GDM1 (cell line): ENCODE results near the gene COG3.
"Not testable (repeated sequence)": the region's sequence is repeated elsewhere in the genome, so short reads cannot be mapped to it uniquely, and the experiment has no call there.

Source experiments
- DNase-seq: peaks from one replicate; lab custom pipeline; 2025; lab: John Stamatoyannopoulos, UW

Gene COG3, protein sequence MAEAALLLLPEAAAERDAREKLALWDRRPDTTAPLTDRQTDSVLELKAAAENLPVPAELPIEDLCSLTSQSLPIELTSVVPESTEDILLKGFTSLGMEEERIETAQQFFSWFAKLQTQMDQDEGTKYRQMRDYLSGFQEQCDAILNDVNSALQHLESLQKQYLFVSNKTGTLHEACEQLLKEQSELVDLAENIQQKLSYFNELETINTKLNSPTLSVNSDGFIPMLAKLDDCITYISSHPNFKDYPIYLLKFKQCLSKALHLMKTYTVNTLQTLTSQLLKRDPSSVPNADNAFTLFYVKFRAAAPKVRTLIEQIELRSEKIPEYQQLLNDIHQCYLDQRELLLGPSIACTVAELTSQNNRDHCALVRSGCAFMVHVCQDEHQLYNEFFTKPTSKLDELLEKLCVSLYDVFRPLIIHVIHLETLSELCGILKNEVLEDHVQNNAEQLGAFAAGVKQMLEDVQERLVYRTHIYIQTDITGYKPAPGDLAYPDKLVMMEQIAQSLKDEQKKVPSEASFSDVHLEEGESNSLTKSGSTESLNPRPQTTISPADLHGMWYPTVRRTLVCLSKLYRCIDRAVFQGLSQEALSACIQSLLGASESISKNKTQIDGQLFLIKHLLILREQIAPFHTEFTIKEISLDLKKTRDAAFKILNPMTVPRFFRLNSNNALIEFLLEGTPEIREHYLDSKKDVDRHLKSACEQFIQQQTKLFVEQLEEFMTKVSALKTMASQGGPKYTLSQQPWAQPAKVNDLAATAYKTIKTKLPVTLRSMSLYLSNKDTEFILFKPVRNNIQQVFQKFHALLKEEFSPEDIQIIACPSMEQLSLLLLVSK

DNA sequence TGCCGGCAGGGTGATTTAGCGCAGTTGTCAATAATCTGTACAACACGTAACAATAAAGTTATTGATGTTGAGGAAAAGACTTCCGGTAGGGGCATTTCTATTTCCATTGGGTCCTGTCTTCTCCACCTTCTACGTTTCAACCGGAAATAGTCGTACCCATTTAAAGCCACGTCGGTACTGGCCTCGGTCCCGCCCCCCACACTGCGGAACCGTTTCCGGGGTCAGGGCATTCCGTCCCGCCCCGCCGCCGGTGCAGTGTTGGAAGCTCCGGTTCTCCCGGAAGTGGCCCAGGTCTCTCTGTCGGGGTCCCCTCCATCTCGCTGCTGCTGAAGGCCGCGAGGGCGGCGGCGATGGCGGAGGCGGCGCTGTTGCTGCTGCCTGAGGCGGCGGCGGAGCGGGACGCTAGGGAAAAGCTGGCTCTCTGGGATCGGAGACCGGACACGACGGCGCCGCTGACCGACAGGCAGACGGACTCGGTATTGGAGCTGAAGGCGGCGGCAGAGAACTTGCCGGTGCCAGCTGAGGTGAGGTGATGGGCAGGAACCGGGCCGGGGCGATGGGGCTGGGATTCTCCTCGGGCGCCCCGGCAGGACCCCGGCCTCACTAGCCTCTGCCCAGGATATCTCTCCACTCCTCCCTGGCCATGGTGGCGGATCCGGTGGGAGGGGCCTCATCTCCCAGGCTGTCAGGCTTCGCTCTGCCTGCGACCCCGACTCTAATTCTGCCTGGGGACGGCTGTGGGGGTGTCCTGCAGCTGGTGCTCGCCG is at the start of gene COG3:
Gene COG3 (plus strand): TSS at position 253 of the 767 bp plus-strand sequence. CDS start 98 bp downstream, at position 351.
- peak; percentile 94 for DNase-seq

DNA sequence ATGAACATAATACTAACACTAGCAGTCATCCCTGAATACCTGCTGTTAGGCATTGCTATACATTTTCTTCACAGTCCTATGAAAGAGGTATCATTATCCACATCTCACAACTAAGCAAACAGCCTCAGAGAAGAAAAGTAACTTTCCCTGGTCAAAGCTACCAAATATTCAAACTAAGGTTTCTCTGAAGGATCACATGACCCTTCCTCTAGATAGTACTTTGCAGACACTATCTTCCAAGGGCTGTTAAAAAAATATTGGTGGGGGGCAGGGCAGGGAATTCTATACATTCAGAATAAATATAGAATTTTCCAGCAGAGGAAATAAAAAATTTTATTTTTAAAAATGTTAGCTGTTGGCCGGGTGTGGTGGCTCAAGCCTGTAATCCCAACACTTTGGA is 49.6 kb upstream of the COG3 start:
- no peak for DNase-seq

DNA sequence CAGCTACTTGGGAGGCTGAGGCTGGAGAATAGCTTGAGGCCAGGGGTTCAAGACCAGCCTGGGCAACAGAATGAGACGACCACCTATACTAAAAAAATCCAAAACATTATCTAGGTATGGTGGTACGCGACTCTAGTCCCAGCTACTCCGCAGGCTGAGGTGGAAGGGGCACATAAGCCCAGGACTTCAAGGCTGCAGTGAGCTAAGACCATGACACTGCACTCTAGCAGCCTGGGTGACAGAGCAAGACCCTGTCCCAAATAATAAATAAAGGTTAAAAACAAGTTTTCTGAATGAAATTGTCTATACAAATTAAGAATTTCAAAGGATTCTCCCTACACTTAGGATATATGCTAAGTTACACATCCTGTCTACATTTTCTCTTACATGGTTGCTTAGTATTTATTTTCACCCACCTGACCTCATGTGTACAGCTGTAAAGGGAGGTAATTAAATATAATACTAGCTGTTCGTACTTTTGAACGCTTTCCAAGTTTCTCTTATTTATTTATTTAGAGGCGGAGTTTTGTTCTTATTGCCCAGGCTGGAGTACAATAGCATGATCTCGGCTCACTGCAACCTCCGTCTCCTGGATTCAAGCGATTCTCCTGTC is 48.1 kb upstream of the COG3 start:
- no peak for DNase-seq

DNA sequence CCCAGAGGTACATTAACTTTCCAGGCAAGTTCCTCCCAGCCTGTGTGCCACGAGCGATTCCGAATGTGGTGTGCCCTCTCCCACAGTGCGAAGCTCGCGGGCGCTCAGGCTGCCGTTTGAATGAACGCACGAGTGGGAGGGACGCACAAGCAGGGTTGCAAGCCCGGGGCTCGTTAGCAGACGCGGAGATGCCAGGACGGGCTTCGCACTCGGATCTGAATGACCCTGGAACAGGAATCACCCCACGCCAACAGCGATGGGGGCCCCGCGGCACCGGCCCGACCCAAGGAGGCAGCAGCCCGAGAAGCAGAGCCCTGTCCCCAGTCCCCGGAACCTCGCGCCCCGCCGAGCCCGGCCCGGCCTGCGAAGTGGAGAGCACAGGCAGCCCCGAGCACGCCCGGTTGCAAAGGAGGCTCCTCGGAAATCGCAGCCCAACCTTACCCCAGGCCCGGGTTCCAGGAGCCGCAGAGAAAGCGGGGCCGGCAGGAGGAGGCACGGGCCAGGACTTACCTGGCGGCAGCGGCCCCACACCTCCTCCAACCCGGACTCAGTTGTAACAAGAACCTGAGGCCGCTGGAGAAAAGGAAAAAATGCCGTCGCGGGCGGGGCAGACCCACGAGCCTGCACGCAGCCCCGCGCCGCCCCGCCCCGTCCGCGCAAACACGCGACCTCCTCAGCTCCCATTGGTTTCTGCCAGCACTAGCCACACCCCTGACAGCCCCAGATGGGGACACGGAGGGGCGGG is 46.8 kb upstream of the COG3 start, which contains the start of gene SLC25A30:
Gene SLC25A30 (minus strand): TSS at position 584 of the 745 bp plus-strand sequence. CDS start 6,948 bp downstream, outside the sequence.
- DNase-seq, result peak; percentile 97

DNA sequence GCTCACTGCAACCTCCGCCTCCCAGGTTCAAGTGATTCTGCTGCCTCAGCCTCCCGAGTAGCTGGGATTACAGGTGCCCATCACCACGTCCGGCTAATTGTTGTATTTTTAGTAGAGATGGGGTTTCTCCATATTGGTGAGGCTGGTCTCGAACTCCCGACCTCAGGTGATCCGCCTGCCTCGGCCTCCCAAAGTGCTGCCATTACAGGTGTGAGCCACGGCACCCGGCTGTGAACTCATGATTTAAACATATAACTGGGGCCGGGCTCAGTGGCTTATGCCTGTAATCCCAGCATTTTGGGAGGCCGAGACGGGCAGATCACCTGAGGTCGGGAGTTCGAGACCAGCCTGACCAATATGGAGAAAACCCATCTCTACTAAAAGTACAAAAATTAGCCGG is 45.4 kb upstream of the COG3 start:
- DNase-seq, result not testable (repeated sequence)

DNA sequence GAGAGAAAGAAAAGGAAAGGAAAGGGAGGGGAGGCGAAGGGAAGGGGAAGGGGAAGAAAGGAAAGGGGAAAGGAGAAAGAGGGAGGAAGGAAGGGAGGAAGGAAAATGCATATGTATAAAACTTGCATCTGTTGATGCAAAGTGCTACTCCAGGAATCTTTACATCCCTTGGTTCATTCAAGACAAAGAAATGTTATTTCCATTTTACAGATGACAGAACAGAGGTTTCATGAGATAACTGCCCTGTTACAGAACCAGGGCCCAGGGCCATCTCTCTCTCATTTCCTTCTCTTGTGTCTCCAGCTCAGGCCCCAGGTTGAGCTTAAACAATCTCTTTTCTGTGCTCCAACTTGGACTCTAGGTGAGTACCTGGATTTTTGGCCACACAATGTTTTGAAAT is 44.8 kb upstream of the COG3 start:
- DNase-seq, result no peak

DNA sequence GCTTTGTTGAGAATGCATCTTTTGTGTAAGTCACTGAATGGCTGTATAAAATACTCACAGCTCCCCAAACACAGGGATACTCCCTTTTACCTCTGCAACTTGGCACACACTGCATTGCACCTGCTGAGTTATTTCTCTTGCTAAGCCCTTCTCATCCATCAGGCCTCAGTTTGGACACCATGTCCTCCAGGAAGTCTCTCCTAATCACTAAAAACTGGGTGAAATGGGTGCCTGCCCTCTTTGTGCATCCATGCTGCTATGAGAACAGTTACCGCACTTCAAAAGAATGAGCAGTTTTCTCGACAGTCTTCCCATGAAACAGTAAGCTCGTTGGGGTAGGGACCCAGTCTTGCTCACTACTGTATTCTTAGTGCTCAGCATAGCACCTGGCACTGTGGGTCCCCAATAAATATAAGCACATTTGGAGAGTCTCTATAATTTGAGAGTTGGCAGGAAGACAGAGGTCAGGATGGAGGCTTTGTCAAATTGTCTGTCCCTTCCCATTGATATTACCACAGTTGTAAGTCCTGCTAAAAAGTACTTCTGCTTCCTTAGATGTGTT is 41.9 kb upstream of the COG3 start:
- no peak for DNase-seq

DNA sequence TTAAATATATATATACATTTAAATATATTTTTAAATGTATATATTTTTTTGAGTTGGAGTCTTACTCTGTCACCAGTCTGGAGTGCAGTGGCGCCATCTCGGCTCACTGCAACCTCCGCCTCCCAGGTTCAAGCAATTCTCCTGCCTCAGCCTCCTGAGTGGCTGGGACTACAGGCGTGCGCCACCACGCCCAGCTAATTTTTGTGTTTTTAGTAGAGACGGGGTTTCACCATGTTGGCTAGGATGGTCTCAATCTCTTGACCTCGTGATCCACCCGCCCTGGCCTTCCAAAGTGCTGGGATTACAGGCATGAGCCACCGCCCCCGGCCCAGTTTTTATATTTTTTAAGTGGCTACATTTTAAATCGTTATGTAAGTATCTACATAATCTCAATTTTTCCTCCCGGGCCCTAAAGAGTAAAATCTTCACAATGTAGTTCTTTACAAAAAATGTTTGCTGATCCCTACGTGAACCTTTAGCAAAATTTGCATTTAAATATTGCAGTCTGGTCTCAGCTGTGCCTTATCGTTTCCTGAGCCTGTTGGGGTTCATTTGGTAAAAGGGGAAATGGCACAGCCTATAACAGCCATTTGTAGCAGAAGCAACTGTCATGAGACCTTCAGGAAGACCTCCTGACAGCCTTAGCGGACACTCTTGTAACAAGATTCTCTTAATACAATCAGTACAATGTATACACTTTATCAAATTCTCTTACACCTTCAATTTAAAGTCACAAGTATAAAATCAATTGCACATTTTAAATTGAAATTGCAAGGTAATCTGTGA is 38.5 kb upstream of the COG3 start:
- DNase-seq, result not testable (repeated sequence)

DNA sequence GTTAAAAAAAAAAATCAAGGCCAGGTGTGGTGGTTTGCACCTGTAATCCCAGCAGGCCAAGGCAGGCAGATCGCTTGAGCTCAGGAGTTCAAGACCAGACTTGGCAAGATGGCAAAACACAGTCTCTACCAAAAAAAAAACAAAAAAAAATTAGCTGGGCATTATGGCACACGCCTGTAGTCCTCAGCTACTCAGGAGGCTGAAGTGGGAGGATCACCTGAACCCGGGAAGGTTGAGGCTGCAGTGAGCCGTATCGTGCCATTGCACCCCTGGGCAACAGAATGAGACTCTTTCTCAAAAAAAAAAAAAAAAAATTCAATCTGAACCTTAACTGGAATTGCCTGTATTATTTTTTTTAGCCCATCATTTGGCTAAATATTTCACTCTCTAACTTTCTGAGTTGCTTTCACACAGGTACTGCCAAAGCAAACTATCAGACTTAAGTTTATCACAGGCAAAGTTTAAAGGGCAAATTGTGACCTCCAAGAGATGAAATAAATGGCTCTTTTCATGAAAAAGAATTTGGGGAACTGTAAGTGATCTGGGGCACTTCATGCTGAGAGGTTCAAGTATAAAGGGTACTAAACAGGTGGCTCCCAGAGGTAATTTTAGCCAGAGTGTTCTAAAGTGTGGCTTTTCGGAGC is 31.9 kb upstream of the COG3 start:
- DNase-seq, result no peak

DNA sequence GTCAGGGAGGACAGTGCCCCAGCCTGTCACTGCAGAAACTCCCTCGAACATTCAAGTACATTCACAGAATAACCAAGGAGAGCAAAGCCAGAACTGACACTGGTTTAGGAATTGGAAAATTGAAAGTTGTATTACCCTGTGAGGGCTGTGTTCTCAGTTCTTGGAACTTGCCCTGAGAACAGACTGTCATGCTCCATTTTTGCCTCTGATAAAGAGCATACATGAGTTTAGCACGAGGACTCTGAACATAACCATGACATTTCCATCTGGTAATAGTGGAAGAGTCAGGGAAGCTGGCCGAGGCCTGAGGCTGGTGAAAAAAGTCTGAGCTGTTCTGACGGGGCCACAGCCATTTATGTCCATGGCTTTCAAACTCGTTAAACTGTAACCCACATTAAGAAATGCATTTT is 31.4 kb upstream of the COG3 start:
- no peak for DNase-seq

DNA sequence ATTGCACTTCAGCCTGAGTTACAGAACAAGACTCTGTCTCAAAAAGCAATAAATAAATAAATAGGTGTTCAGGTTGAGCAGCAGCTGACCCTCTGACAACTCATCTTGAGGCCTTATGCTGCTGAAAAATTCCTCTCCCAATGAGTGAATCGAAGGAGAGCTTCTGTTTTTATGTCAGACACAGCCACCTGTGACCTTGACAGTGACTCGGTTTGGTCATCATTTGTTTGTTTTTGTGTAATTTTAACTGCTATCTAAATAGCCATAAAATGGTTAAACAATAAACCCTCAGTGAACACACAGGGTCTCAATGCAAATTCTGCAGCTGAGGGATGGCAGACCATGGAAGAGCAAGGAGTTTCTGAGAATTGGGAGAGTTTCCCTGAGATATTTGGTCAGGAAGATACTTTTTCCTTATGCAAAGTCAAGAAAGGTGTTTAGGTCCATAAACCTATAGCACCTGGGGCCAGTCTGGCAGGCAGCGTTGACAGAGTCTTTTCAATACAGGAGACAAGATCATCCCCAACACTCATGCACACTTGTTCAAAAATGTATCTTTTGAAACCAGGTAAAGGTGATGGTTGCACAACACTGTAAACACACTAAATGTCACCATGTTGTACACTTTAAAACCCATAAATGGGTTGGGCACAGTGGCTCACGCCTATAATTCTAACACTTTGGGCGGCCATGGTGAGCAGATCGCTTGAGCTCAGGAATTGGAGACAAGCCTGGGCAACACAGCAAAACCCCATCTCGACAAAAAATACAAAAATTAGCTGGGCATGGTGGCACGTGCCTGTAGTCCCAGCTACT is 30.0 kb upstream of the COG3 start:
- DNase-seq, result no peak

DNA sequence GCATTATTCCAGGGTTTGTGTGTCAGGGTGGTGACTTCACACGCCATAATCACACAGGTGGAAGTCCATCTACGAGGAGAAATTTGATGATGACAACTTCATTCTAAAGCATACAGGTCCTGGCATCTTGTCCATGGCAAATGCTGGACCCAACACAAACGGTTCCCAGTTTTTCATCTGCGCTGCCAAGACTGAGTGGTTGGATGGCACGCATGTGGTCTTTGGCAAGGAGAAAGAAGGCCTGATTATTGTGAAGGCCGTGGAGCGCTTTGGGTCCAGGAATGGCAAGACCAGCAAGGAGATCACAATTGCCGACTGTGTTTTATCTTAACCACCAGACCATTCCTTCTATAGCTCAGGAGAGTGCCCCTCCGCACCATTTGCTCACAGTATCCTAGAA is 28.4 kb upstream of the COG3 start:
- DNase-seq, result no peak

DNA sequence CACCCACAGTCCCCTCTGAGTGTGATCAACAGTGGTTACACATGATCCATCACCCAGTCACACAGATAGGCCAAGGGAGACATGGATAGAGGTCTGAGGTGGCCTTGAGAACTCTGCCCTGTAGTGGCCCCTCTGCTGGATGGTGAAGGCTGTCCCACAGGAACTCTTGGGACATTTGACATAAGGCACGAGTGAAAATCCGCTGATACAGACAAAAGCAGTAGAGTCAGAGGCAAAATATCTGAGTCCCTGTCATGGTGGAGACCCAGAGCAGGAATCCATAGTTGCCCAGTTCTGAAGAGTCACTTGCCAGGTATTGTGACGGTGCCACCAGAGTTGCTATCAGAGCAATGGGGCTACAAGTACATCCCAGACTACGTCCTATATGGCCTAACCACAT is 27.8 kb upstream of the COG3 start:
- DNase-seq, result no peak

DNA sequence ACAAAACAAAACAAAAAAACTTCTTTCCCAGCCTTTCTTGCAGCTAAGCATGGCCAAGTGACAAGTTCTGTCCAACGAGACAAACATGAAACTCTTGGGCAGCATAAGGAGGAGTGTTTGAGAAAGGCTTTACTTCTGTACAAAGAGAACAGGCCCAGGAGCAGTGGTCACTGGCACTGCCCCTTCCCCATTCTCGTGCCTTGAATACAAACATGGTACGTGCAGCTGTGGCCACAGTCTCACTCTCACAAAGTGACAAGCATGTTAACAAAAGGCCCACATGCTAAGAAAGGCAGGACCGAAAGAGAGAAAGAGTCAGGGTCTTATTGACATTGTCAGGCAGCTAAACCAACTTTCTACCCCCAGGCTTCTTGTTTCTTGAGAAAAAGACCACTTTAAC is 26.8 kb upstream of the COG3 start:
- DNase-seq, result no peak

DNA sequence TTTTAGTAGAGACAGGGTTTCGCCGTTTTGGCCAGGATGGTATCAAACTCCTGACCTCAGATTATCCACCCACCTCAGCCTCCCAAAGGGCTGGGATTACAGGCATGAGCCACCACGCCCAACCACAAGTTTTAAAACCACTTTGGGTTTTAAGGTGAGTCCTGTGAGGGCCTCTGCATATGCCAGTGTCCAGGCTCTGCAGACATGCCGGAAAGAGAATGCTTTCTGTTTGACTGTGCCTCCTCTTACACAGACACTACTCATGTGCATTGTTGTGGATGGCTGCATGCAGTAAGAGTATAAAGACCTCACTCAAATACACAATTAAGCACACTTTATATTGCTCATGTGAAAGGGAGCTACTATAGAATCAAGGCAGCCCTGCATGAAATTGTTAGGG is 25.7 kb upstream of the COG3 start:
- DNase-seq, result no peak

DNA sequence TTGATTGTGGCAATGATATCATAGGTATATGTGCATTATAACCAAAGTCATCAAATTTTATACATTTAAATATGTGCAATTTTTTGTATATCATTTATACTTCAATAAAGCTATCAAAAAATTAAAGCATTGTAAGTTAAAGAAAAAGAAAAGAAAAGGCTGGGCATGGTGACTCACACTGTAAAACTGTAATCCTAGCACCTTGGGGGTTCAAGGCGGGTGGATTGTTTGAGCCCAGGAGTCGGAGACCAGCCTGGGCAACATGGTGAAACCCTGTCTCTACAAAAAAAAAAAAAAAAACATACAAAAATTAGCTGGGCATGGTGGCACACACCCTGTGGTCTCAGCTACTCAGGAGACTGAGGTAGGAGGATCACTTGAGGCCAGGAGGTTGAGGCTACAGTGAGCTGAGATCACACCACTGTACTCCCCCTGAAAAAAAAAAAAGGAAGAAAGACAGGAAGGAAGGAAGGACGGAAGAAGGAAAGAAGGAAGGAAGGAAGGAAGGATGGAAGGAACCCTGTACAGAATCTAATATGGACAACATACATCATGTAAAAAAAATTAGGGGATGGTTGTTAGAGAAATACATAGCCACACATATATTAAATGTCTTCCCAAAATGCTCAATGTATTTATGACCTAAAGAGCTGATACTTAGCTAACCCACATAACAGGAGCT is 24.8 kb upstream of the COG3 start:
- DNase-seq, result no peak

DNA sequence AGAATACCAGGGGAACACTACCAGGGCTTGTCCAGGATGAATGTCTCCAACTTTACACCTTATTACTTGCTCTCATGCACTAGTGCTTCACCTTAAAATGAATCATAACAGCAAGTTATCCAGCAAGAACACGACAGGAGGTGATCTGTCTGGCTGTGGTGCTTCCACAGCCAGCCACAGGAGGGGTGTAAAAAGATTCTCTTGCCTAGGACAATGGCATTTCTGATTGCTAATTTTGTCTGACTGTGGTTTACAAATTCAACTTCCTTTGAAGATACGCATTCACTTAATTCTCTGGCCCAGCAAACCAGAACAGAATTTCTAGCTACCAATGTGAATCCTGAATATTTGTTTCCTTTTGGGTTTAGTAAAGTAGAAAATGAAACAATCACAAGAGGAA is 23.1 kb upstream of the COG3 start:
- no peak for DNase-seq

DNA sequence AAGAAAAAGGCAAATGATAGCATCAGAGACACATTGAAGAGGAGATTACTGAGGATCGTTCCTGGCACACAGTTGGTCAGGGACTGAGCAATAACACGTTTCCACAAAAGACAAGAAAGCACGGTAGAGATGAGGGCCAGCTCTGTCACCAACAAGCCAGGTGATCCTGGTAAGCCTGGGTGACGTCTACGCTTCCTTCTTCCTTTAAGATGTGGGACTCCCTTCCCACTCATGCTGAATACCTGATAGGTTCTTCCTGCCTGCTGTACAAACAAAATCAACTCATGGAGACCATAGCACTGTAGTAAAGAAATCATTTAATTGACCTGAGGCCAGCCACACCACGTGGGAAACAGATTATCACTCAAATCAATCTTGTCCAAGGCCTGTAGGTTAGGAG is 19.7 kb upstream of the COG3 start:
- no peak for DNase-seq
